ENCODE measurements around the gene UGT1A5. TPM values are rescaled to one million over a fixed set of nuclear protein-coding genes. Genes with fewer than 3 reads are reported as not detected.

Gene UGT1A5
- total RNA-seq, 2 experiments from 2014 or later = not detected

DNA sequence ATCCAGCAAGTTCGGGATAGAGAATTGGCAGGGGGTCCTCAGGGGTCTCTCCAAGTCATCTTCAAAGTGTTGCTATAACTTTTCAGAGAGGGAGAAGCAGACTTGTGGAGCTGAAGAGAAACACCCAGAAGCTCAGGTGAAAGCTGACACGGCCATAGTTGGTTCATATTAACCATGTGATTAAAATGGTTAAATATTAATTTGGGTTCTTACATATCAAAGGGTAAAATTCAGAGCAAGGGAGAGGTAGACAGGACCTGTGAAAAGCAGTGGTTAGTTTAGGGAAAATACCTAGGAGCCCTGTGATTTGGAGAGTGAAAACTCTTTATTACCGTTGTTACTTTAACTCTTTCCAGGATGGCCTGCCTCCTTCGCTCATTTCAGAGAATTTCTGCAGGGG, 20.1 kb upstream of the UGT1A5 start, which contains the start of gene UGT1A6:
Gene UGT1A6 (plus strand): TSS at position 243 of the 400 bp plus-strand sequence. CDS start 115 bp downstream, at position 358.
- Histone ChIP-seq H3K27ac (ENCODE audit: low read depth, low read length, poor library complexity, severe bottlenecking) (no peak within 1 kb of the TSS), H4K20me1 (ENCODE audit: insufficient read depth, low read length) (no peaks in the 10 kb centered on the region), H3K36me3 (ENCODE audit: insufficient read depth, low read length) (no peaks in the 10 kb centered on the region), H3K4me2 (ENCODE audit: low read length) (no peak within 1 kb of the TSS), H3K79me2 (ENCODE audit: insufficient read depth, low read depth, low read length) (no peaks in the 10 kb centered on the region), H3K4me1 (ENCODE audit: insufficient read depth, low read length, poor library complexity, severe bottlenecking) (no peaks in the 10 kb centered on the region), H2AFZ (ENCODE audit: low read length) (no peak within 1 kb of the TSS), H3K9me2 (ENCODE audit: insufficient read depth, low read length) (no peaks in the 10 kb centered on the region), H3K9me3 (ENCODE audit: low read length) (no peaks in the 10 kb centered on the region), H3K4me3 (ENCODE audit: low read depth, low read length, poor library complexity, severe bottlenecking) (no peak within 1 kb of the TSS)
- DNase-seq (ENCODE audit: low spot score) = no peak
- POLR2A ChIA-PET = no interaction called here
- intact Hi-C loops (cut with micrococcal nuclease; ENCODE audit: unreplicated experiment) = no loop called here
- TF ChIP-seq EZH2phosphoT487 (IDR thresholded peaks at IDR 0.05; ENCODE audit: borderline replicate concordance, low read depth, low read length) (no peak), CTCF (conservative IDR thresholded peaks at IDR 0.05; ENCODE audit: low read length) (no peak)
- BruUV-seq (replicated peaks) = no TSS peak
- CTCF ChIA-PET (ENCODE audit: unreplicated experiment) = no interaction called here

GRCh38 chr2:233693963-233694362, 18.7 kb upstream of the UGT1A5 start:
- BruUV-seq (replicated peaks) = no TSS peak
- H3K4me2 ChIP-seq (ENCODE audit: low read length) = no peak overlapping the region

More at GRCh38 chr2:233693963-233694362, 18.7 kb upstream of the UGT1A5 start:
- no peak overlapping the region for H3K27ac ChIP-seq (ENCODE audit: low read depth, low read length, poor library complexity, severe bottlenecking)
- POLR2A ChIA-PET = no interaction called here
- CTCF ChIA-PET (ENCODE audit: unreplicated experiment) = no interaction called here
- no peaks in the 10 kb centered on the region for H3K36me3 ChIP-seq (ENCODE audit: insufficient read depth, low read length)
- DNase-seq (ENCODE audit: low spot score) = no peak
- no peaks in the 10 kb centered on the region for H4K20me1 ChIP-seq (ENCODE audit: insufficient read depth, low read length)
- no peak for TF ChIP-seq EZH2phosphoT487 (IDR thresholded peaks at IDR 0.05; ENCODE audit: borderline replicate concordance, low read depth, low read length)
- no peak for TF ChIP-seq CTCF (conservative IDR thresholded peaks at IDR 0.05; ENCODE audit: low read length)
- no peaks in the 10 kb centered on the region for H3K79me2 ChIP-seq (ENCODE audit: insufficient read depth, low read depth, low read length)
- intact Hi-C loops (cut with micrococcal nuclease; ENCODE audit: unreplicated experiment) = no loop called here
- H3K4me1 ChIP-seq (ENCODE audit: insufficient read depth, low read length, poor library complexity, severe bottlenecking) = no peaks in the 10 kb centered on the region
- H2AFZ ChIP-seq (ENCODE audit: low read length) = no peak overlapping the region
- H3K4me3 ChIP-seq (ENCODE audit: low read depth, low read length, poor library complexity, severe bottlenecking) = no peak overlapping the region
- H3K9me2 ChIP-seq (ENCODE audit: insufficient read depth, low read length) = no peaks in the 10 kb centered on the region
- no peaks in the 10 kb centered on the region for H3K9me3 ChIP-seq (ENCODE audit: low read length)

Data from OCI-LY7 (cell line).